Fibroblast of gingiva (primary cell): ENCODE data around the gene KIF5A.

Experiments used
- DNase-seq: peaks from one replicate; pipeline ENCODE4 v3.0.0-alpha.2; 2011; ENCODE audit warnings: low read depth

Gene KIF5A

GRCh38 chr12:57632073-57632957 is 82.5 kb downstream of the KIF5A start:
- no peak for DNase-seq

- DNase-seq: peak; percentile 38
Observed at GRCh38 chr12:57632958-57633840, 83.4 kb downstream of the KIF5A start, which contains the start of gene B4GALNT1. B4GALNT1 (minus strand) TSS chr12:57633201; CDS start chr12:57632132, 1,069 bp downstream.
